HG03575 (cell line): Measurements from ENCODE around the gene CAPZA2.

Source experiments
- ATAC-seq: cut with Tn5 transposase; IDR thresholded peaks from one replicate; pipeline ENCODE4 v1.9.1; 2021; ENCODE audit not compliant: unreplicated experiment, insufficient number of reproducible peaks, low FRiP score; ENCODE audit errors: extremely low read depth

Gene CAPZA2

DNA sequence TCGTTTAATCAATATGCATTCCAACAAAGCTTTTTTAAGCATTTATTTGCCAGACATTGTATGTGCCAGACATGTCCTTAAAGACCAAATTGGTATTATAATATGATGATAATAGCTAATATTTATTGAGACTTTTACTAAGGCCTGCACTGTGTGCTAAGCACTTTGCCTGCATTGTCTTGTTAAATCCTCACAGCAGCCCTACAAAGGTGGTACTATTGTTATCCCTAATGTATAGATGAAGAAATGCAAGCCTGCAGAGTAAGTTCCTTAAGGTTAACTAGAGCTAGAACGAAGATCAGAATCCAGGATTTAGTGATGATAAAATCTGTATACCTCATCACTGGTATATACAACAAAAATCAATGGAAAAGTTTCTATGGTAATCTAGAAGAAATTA, 5.3 kb upstream of the CAPZA2 start:
- ATAC-seq, result no peak

DNA sequence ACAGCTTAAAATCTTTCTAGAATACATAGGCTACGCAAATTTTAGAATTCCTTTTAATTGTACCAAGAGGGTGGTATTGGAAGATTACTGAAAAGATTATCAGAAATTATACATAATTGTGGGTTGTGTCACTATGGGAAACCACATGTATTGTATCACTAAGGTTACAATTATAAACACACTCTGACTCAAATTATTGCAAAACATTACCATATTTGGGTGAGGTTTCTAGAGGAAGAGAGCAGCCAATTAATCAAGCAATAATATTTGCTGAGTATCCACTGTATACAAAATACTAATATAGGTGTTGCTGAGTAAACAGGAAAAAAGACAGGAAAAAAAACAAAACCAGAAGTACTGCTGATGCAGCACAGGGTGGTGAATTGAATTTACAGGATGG, 3.1 kb upstream of the CAPZA2 start:
- ATAC-seq, result no peak

DNA sequence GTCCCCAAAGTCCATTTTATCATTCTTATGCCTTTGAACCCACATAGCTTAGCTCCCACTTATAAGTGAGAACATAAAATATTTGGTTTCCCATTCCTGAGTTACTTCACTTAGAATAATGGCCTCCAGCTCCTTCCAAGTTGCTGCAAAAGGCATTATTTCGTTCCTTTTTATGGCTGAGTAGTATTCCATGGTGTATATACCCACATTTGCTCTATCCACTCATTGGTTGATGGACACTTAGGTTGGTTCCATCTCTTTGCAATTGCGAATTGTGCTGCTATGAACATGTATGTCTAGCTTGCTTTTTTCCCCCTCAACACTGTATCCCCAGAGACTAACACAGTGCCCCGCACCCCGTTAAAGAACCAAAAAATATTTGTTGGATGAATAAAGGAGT, 670 bp upstream of the CAPZA2 start:
- ATAC-seq, result no peak

DNA sequence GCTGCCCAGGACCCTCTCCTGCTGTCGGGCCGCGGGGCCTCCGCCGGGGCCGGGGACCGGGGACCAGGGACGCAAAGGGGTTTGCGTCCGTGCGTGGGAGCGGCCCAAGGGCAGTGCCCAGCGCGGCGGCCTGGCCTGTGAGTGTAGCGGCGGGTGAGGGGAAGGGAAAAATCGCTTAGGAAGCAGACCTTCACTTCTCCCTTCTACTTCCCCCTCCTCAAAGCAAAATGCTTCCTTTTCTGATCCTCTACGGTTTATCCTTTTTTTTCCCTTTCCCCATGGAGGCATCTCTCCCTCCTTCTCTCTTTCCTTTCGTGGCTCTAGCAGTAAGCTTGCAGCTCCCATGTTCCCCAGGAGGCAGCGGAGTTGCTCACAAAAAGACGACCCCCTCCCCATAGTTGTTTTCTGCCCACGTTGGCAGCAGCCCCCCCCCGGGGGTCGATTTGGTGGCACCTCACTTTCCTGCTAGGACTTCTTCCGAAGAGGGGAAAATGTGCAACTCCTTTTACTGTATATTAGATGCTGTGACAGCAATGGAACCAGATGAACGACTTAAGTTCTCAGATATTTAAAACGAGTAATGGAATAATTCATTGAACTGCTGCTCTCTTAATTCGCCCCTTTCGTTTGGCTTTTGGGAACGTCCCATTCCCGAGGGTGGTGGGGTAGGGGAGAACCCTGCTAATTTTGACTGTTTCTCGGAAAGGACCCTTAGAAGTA, 724 bp downstream of the CAPZA2 start:
- ATAC-seq, result peak; percentile 17

DNA sequence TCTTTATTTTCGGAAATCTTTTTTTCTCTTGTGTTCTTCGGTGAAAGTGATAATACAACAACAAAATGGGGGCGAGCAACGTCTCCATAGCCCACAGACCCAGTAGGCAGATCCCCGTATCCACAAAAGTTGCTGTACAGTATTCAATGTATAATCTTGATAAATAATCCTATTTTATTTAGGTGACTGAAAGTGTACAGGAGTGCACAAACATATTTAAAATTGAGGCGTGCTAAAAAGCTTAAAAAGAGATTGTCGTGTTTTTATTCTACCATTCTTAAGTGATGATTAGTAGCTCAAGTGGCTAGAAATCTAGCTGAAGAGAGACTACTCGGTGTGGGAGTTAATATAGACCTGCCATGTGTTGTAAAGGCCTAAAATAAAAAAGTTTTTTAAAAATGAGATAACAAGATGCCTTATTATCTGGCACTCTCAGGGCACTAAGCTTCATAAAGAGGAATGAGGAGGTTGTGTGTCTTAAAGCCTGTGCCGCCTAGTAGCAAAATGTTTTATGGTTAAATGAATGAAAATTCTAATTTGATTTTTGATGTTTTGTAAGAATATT, 1.6 kb downstream of the CAPZA2 start:
- ATAC-seq, result no peak

DNA sequence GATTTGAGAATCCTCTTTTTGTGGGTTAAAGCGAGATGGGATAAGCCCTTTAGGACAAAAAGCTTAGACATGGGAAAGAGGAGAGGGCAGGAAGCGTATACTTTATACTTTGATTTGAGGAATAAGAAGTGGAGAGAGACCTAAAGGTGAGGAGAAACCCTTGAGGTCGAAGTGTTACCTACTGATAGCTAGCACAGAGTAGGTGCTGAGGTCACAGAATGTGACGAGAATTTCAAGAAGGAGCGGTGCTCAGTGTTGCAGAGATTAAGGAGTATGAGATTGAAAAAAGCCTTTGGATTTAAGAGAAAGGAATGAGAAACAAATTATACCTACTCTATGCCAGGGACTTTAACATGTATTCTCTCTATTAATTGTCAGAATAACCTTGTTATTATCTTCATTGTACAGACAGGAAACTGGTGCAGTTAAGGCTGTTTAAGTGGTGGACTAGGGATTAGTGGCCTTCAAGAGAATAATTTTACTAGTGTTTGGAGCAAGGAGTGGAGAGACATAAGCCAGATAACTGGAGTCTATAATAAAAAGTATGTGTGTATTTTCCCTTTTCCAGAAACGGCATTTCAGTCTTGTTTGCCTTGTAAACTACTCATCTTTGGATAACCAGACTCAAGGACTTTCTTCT, 8.8 kb downstream of the CAPZA2 start:
- no peak for ATAC-seq

DNA sequence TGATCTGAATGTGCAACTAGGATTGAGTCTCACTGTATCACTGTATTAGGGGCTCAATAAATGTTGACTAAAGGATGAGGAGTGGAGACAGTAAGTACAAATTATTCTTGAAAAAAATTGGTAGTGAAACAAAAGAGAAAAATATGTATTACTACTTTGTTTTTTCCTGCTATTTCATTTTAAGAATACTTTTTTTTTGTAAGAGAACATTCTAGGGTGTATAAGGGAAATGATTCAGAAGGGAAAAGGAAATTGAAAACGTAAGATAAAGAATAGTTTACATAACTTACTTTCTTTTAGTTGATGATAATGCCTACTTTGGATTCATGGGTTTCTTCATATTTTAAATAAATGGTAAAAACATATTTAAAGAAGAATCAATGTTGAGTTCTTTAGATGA, 9.6 kb downstream of the CAPZA2 start:
- no peak for ATAC-seq

DNA sequence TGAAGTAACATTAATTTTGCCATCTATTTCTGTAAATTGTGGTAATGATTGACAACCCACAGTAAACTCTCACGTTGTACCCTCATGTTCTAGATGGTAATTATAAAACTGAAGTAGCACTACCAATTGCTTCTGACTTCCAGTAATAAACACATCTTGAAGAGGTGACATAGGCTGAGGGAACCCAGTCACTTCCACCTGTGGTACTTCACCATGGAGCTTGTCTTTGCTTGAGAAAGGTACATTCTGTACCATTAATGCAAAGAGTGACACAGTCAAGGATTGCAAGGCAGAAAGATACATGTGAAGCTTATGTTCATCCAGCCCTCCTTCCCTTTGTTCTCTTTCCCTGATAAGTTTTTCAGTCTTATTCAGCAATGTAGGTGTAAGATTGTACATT, 11.2 kb downstream of the CAPZA2 start:
- no peak for ATAC-seq

DNA sequence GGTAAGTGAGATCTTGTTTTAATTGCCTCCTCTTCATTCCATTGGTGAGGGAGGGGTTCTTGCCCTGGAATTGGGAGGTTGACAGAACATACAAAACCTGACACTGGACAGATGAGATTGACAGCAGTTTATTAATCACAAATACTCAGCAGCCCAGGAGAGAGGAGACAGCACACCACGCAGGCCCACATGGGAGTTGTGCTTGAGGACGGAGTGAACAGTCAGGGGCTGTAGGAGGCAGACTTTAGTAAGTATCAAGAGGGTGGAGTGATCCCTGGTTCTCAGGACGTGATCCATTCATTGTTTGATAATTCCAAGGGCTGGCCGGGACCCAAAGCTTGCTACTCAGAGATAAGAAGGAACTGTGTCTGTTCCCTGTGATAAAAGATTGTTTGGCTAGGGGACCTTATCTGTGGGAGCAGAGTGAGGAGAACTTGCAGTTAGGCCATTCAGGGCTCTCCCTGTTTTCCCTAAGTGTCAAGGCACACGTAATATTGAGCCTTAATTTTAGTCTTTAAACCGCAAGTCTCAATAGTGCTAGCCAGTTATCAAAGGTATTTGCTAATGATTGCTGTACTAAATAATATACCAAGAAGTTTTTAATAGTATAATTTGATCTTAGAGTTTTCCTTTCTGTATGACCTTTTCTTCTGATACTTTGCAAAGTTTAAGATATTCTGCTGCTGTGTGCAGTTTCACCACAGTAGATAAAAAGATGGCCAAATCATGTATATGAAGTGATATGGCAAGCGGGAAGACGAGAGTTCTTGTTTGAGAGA, 14.5 kb downstream of the CAPZA2 start:
- ATAC-seq, result no peak

DNA sequence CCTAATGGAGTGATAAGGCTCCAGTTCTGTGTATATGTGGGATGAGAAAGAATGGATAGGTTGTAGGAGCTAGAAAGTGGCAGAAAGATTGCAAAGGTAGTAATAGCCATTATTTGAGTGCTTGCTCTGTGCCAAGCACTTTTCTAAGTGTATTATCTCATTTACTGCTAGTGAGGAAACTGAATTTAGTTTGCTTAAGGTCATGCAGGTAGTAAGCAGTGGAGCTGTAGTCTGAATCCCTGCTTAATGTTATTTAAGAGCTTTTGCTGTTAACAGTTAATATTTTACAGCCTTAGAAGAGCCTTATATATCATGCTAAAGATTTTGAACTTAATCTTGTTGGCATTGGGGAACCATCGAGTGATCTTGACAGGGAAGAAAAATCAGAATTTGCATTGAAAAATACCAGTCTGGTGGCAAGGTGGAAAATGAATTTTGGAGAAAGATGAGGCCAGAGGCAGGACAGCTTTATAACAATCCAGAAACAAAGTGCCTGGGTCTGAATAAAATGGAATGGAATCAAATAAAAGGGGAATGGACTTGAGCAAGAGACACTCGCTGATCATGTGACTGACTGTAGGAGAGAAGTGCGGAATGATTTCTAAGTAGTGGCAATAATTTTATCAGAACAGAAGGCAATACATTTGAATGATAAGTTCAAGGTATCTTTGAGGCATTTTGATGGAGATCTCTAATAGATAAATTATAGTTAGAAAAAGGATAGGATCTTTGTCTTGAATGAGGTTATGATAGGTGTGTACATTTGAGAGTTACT, 15.2 kb downstream of the CAPZA2 start:
- ATAC-seq, result no peak

DNA sequence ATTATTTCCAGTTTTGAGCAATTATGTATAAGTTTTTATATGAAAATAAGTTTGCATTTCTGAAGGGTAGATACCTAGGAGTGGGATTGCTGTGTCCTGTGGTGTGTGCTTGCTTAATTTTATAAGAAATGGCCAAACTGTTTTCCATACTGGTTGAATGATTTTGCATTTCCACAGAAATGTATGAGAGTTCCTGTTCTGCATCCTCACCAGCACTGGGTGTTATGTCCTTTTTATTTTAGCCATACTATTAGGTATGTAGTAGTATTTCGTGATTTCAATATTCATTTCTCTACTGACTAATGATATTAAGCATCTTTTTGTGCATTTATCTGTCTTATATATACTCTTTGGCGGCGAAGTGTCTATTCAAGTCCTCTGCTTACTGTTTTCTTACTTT, 22.3 kb downstream of the CAPZA2 start:
- ATAC-seq, result no peak

DNA sequence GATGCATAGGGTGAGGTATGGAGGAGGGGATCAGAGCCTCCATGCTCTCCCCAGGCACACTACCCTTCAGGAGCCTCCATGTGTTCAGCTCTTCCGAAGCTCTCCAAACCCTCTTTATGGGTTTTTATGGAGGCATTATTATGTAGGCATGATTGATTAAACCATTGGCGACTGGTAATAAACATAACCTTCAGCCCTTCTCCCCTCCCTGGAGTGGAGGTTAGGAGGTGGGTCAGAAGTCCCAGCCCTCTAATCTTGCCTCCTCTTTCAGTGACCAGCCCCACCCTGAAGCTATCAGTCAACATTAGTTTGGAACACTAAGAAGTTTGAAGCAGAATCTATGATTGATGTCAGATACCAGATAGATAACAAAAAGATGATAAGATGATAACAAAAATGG, 23.3 kb downstream of the CAPZA2 start:
- no peak for ATAC-seq

DNA sequence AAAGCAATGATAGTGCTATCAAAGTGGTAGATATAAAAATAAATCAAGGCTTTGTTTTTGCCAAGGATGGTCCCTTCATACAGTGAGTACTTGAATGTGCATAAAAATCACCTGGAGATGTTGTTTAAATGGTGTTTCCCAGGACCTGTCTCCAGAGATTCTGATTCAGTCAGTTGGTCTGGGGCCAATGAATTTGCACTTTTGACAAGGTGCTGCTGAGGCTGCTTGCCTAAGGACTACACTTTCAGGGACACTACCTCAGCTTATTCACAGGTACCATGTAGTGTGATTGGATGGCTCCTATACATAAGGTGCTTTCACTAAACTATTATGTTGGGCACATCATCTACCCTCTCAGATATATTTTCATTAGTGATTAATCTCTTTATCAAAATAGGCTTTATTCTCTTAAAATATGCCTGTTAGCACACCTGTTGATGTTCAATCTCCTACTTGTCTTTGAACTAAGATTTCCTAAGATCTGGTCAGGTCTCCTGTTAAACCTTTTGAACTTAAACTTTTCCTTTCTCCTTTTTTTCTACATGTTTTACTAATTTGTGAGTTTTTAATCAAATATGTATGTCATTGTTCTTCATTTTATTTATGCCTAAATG, 24.3 kb downstream of the CAPZA2 start:
- no peak for ATAC-seq

DNA sequence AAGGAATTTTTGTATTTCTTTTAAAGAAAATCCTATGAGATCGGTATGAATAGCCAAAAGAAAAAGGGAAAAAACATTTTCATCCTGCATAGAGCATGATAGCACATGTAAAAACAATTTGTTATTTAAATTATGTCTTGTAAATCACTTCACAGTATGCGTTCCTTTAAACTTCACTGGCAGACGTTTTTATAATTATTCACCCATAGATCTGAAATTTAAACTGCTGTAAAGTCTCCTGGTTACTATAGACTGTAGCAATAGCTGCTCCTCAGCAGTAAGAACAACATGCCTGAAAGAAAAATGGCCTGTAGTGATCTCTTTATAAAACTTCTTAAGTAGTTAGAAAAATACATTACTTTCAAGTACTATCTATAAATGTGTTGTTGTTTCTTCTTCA, 26.5 kb downstream of the CAPZA2 start:
- no peak for ATAC-seq

DNA sequence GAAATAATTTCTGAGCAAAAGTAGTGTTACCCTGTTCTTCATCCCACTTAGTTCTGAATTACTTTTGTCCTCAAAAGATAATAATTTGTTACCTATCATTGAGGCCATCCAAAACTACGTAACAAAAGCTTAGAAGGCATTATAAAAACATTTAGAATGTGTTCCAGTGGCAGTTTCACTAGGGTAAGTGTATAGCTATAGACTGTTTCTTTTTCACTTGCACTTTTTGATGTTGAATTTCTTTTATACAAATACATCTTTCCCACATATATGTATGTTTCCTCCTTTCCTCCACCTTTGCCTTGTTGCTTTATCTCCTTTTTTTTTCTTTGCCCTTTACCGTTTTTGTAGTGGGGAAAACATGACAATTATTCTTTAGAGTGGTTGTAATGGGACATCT, 33.5 kb downstream of the CAPZA2 start:
- ATAC-seq, result no peak

DNA sequence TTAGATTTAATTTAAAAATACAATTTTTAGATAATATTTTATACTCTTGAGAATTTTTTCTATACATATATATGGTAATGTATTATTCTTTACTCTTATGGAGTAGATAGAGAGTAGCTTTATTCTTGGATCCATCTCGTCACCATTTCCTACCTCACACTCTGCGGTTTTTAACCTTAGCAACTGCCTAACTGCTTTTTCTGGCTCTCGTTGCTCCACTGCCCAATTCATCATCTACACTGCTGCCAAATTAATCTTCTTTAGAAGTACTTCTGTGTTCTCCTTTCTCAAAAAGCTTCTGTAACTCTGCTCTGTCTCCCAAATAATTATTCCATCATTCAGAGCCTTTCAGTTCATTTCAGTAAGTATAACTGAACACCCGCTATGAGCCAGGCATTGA, 35.3 kb downstream of the CAPZA2 start:
- ATAC-seq, result no peak

DNA sequence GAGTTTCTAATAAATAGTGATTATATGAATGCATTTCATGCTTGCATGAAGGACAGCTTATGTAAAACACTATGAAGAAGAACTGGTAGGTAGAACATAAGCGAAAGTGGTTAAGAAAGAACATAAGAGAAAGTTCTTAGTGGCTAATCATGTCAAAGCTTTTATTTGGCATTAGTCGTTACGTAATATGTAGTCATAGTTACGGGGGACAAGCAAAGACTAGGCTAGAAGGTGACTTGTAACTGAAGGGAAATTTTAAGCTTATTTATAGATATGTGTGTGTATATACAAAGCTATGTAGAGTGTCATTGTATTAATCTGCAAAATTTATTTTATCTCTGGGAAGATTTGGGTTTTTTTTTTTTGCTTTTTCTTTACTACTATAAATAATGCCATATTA, 36.9 kb downstream of the CAPZA2 start:
- ATAC-seq, result no peak

DNA sequence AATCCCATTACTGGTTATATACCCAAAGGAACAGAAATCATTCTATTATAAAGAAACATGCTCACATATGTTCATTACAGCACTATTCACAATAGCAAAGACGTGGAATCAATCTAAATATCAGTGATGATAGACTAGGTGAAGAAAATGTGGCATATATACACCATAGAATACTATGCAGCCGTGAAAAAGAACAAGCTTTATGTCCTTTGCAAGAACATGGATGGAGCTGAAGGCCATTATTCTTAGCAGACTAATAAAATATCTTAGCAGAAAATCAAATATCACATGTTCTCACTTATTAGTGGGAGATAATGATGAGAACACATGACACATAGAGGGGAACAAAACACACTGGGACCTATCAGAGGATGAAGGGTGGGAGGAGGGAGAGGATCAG, 38.8 kb downstream of the CAPZA2 start:
- ATAC-seq, result no peak

DNA sequence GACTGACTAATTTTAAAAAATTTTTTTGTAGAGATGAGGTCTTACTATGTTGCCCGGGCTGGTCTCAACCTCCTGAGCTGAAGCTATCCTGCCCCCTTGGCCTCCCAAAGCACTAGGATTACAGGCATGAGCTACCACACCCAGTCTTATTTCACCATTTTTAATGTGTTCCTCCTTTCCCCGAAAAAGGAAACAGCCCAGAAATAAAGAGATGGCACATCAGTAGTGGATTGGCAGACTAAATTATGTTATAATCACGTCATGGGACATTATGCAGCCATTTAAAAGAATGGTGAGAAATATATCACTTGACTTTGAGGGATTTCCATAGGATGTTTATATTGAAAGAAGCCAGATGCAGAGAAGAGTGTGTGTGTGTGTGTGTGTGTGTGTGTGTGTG, 40.5 kb downstream of the CAPZA2 start:
- no peak for ATAC-seq
